ENCODE results near the gene STK10.
"Not testable (repeated sequence)": the region's sequence is repeated elsewhere in the genome, so short reads cannot be mapped to it uniquely, and the experiment has no call there.

The STK10 gene

GRCh38 chr5:172164769-172165212, 23.2 kb downstream of the STK10 start:
- no peak for DNase-seq

- no peak for DNase-seq
These were observed 24.7 kb downstream of the STK10 start for GRCh38 chr5:172163346-172163745.

GRCh38 chr5:172162987-172163343, 25.1 kb downstream of the STK10 start:
- no peak for DNase-seq

- no peak for DNase-seq
These were observed 25.6 kb downstream of the STK10 start for GRCh38 chr5:172162323-172162986.

GRCh38 chr5:172160506-172160905, 27.5 kb downstream of the STK10 start:
- no peak for DNase-seq

- DNase-seq = no peak
These were observed 29.0 kb downstream of the STK10 start for GRCh38 chr5:172159016-172159415.

GRCh38 chr5:172156541-172156994, 31.5 kb downstream of the STK10 start:
- DNase-seq = no peak

- not testable (repeated sequence) for DNase-seq
These were observed 32.9 kb downstream of the STK10 start for GRCh38 chr5:172155101-172155500.

- DNase-seq = no peak
These were observed 34.3 kb downstream of the STK10 start for GRCh38 chr5:172153695-172154094.

- DNase-seq = no peak
These were observed 36.3 kb downstream of the STK10 start for GRCh38 chr5:172151661-172152210.

- DNase-seq = no peak
These were observed 37.3 kb downstream of the STK10 start for GRCh38 chr5:172150514-172151425.

GRCh38 chr5:172149481-172149880, 38.5 kb downstream of the STK10 start:
- DNase-seq = not testable (repeated sequence)

GRCh38 chr5:172149073-172149472, 39.0 kb downstream of the STK10 start:
- DNase-seq = no peak

GRCh38 chr5:172148381-172148780, 39.6 kb downstream of the STK10 start:
- DNase-seq = no peak

GRCh38 chr5:172147857-172148256, 40.2 kb downstream of the STK10 start:
- DNase-seq = no peak

GRCh38 chr5:172146748-172147092, 41.3 kb downstream of the STK10 start:
- no peak for DNase-seq

GRCh38 chr5:172145870-172146747, 41.9 kb downstream of the STK10 start:
- no peak for DNase-seq

GRCh38 chr5:172144931-172145869, 42.8 kb downstream of the STK10 start:
- no peak for DNase-seq

- DNase-seq = no peak
These were observed 43.7 kb downstream of the STK10 start for GRCh38 chr5:172144291-172144815.

GRCh38 chr5:172143875-172144274, 44.1 kb downstream of the STK10 start:
- DNase-seq = no peak

GRCh38 chr5:172142709-172143215, 45.3 kb downstream of the STK10 start:
- DNase-seq = no peak

Measured in activated CD4-positive, alpha-beta T cell treated with anti-CD3 and anti-CD28 coated beads for 1 hour (primary cell).